Measurements from ENCODE around the gene HGFAC. TPM values are rescaled to one million over a fixed set of nuclear protein-coding genes. Genes with fewer than 3 reads are reported as not detected.

HGFAC gene
- total and polyA plus RNA-seq, 4 experiments from 2014 or later: 0.17 TPM; not detected in 3

DNA sequence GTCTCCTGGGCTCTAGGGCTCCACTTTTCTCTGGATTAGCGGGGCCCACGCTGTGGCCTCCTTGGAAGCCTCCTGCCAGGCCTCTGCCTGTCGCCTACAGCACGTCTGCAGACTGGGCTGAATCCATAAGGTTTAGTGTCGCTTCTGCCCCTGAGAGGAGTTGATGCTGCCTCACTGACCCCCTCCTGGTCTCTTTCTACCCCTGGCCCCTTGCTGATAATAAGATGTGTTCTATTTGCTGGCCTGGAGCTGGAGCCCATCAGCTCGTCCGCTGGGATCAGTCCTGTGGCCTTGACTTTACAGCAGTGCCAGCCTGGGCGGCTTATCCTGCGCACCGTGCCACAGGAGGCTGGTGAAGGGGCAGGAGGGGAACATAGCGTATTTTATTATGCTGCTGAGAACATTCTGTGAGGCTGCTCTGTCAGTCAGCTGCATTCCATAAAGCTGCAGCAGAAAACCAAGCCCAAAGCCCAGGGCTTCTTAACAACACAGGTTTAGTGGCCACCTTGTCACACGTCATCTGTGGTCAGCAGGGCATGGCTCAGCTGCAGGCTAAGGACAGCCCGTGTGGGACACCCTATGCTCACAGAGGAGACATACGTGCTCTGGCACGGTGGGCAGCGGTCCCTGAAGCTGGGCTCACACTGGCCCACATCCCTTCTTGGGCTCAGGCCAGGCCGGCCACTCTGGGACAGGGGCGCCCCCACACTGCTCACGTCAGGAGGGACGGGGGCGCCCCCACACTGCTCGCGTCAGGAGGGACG is 29.3 kb upstream of the HGFAC start:
- no peak overlapping the region for H3K4me3 ChIP-seq (ENCODE audit: low read length in 2 of 2)
- no peaks in the 10 kb centered on the region for H3K4me1 ChIP-seq (ENCODE audit: insufficient read depth, low read length)
- Mint-ChIP-seq H3K4me3 (no peak overlapping the region), H3K27ac (no peak overlapping the region), H3K4me1 (no peaks in the 10 kb centered on the region), H3K27me3 (no peaks in the 10 kb centered on the region), H3K9me3 (no peaks in the 10 kb centered on the region), H3K36me3 (peaks cover 0 to 7% of the 10 kb centered on the region in 2 donors)
- POLR2A ChIA-PET (ENCODE audit: partially characterized antibody): no interaction called here
- H3K27me3 ChIP-seq (ENCODE audit: insufficient read depth, low read length): no peaks in the 10 kb centered on the region
- no peaks in the 10 kb centered on the region for H3K36me3 ChIP-seq (ENCODE audit: insufficient read depth, low read length)
- no peaks in the 10 kb centered on the region for H3K9me3 ChIP-seq (ENCODE audit: control insufficient read depth in 1 of 2, low read length in 2 of 2)
- no peak overlapping the region for H3K27ac ChIP-seq (ENCODE audit: low read depth, low read length)
- CTCF ChIA-PET (ENCODE audit: partially characterized antibody): no interaction called here
- intact Hi-C loops (cut with micrococcal nuclease): no loop called here
- DNase-seq: no peak

- POLR2A ChIA-PET (ENCODE audit: partially characterized antibody): no interaction called here
- CTCF ChIA-PET (ENCODE audit: partially characterized antibody): no interaction called here
Measured at GRCh38 chr4:3413217-3413671, 28.5 kb upstream of the HGFAC start.

GRCh38 chr4:3413675-3414420 is 27.9 kb upstream of the HGFAC start:
- POLR2A ChIA-PET (ENCODE audit: partially characterized antibody): no interaction called here
- H3K4me1 Mint-ChIP-seq: no peaks in the 10 kb centered on the region
- H3K4me1 ChIP-seq (ENCODE audit: insufficient read depth, low read length): no peaks in the 10 kb centered on the region
- H3K27me3 ChIP-seq (ENCODE audit: insufficient read depth, low read length): no peaks in the 10 kb centered on the region
- no peak overlapping the region for H3K4me3 ChIP-seq (ENCODE audit: low read length in 2 of 2)
- H3K4me3 Mint-ChIP-seq: no peak overlapping the region
- no peaks in the 10 kb centered on the region for H3K9me3 Mint-ChIP-seq
- no peak overlapping the region for H3K27ac ChIP-seq (ENCODE audit: low read depth, low read length)
- H3K9me3 ChIP-seq (ENCODE audit: control insufficient read depth in 1 of 2, low read length in 2 of 2): no peaks in the 10 kb centered on the region
- no peaks in the 10 kb centered on the region for H3K27me3 Mint-ChIP-seq
- no peaks in the 10 kb centered on the region for H3K36me3 ChIP-seq (ENCODE audit: insufficient read depth, low read length)
- no peak for DNase-seq
- peaks cover 0 to 11% of the 10 kb centered on the region in 2 donors for H3K36me3 Mint-ChIP-seq
- H3K27ac Mint-ChIP-seq: no peak overlapping the region
- CTCF ChIA-PET (ENCODE audit: partially characterized antibody): no interaction called here
- intact Hi-C loops (cut with micrococcal nuclease): no loop called here

More at GRCh38 chr4:3413217-3413671, 28.5 kb upstream of the HGFAC start:
- Mint-ChIP-seq H3K36me3 (peaks cover 0 to 11% of the 10 kb centered on the region in 2 donors), H3K27ac (no peak overlapping the region), H3K27me3 (no peaks in the 10 kb centered on the region), H3K4me1 (no peaks in the 10 kb centered on the region), H3K9me3 (no peaks in the 10 kb centered on the region), H3K4me3 (no peak overlapping the region)
- Histone ChIP-seq H3K9me3 (ENCODE audit: control insufficient read depth in 1 of 2, low read length in 2 of 2) (no peaks in the 10 kb centered on the region), H3K36me3 (ENCODE audit: insufficient read depth, low read length) (no peaks in the 10 kb centered on the region), H3K27ac (ENCODE audit: low read depth, low read length) (no peak overlapping the region), H3K4me1 (ENCODE audit: insufficient read depth, low read length) (no peaks in the 10 kb centered on the region), H3K27me3 (ENCODE audit: insufficient read depth, low read length) (no peaks in the 10 kb centered on the region), H3K4me3 (ENCODE audit: low read length in 2 of 2) (no peak overlapping the region)
- intact Hi-C loops (cut with micrococcal nuclease): no loop called here
- no peak for DNase-seq

- Mint-ChIP-seq H3K27me3 (no peaks in the 10 kb centered on the region), H3K4me3 (no peak overlapping the region), H3K27ac (peak overlapping the region in 1 of 7 donors; percentile 8), H3K36me3 (peaks cover 0 to 11% of the 10 kb centered on the region in 2 donors), H3K9me3 (no peaks in the 10 kb centered on the region), H3K4me1 (no peaks in the 10 kb centered on the region)
- Histone ChIP-seq H3K4me1 (ENCODE audit: insufficient read depth, low read length) (no peaks in the 10 kb centered on the region), H3K36me3 (ENCODE audit: insufficient read depth, low read length) (no peaks in the 10 kb centered on the region), H3K9me3 (ENCODE audit: control insufficient read depth in 1 of 2, low read length in 2 of 2) (no peaks in the 10 kb centered on the region), H3K27me3 (ENCODE audit: insufficient read depth, low read length) (no peaks in the 10 kb centered on the region), H3K4me3 (ENCODE audit: low read length in 2 of 2) (no peak overlapping the region), H3K27ac (ENCODE audit: low read depth, low read length) (no peak overlapping the region)
- intact Hi-C loops (cut with micrococcal nuclease): no loop called here
- POLR2A ChIA-PET (ENCODE audit: partially characterized antibody): no interaction called here
- CTCF ChIA-PET (ENCODE audit: partially characterized antibody): no interaction called here
- DNase-seq: no peak
Measured at GRCh38 chr4:3414421-3415279, 27.1 kb upstream of the HGFAC start.

- CTCF ChIA-PET (ENCODE audit: partially characterized antibody): no interaction called here
- no peaks in the 10 kb centered on the region for H3K27me3 ChIP-seq (ENCODE audit: insufficient read depth, low read length)
- no peaks in the 10 kb centered on the region for H3K4me1 ChIP-seq (ENCODE audit: insufficient read depth, low read length)
- Mint-ChIP-seq H3K4me3 (no peak overlapping the region), H3K27me3 (no peaks in the 10 kb centered on the region), H3K27ac (no peak overlapping the region), H3K36me3 (peaks cover 0 to 11% of the 10 kb centered on the region in 2 donors), H3K9me3 (no peaks in the 10 kb centered on the region), H3K4me1 (no peaks in the 10 kb centered on the region)
- no peak overlapping the region for H3K4me3 ChIP-seq (ENCODE audit: low read length in 2 of 2)
- no peaks in the 10 kb centered on the region for H3K9me3 ChIP-seq (ENCODE audit: control insufficient read depth in 1 of 2, low read length in 2 of 2)
- H3K36me3 ChIP-seq (ENCODE audit: insufficient read depth, low read length): no peaks in the 10 kb centered on the region
- intact Hi-C loops (cut with micrococcal nuclease): no loop called here
- H3K27ac ChIP-seq (ENCODE audit: low read depth, low read length): no peak overlapping the region
- DNase-seq: no peak
- POLR2A ChIA-PET (ENCODE audit: partially characterized antibody): no interaction called here
Measured at GRCh38 chr4:3415471-3416141, 26.2 kb upstream of the HGFAC start.

- POLR2A ChIA-PET (ENCODE audit: partially characterized antibody): no interaction called here
- Mint-ChIP-seq H3K9me3 (no peaks in the 10 kb centered on the region), H3K4me1 (no peaks in the 10 kb centered on the region), H3K27me3 (no peaks in the 10 kb centered on the region), H3K36me3 (peaks cover 0 to 11% of the 10 kb centered on the region in 2 donors), H3K4me3 (no peak overlapping the region), H3K27ac (no peak overlapping the region)
- no peak overlapping the region for H3K4me3 ChIP-seq (ENCODE audit: low read length in 2 of 2)
- intact Hi-C loops (cut with micrococcal nuclease): no loop called here
- CTCF ChIA-PET (ENCODE audit: partially characterized antibody): no interaction called here
- no peaks in the 10 kb centered on the region for H3K36me3 ChIP-seq (ENCODE audit: insufficient read depth, low read length)
- H3K27me3 ChIP-seq (ENCODE audit: insufficient read depth, low read length): no peaks in the 10 kb centered on the region
- H3K9me3 ChIP-seq (ENCODE audit: control insufficient read depth in 1 of 2, low read length in 2 of 2): no peaks in the 10 kb centered on the region
- no peaks in the 10 kb centered on the region for H3K4me1 ChIP-seq (ENCODE audit: insufficient read depth, low read length)
- no peak overlapping the region for H3K27ac ChIP-seq (ENCODE audit: low read depth, low read length)
- no peak for DNase-seq
Measured at GRCh38 chr4:3416270-3416669, 25.5 kb upstream of the HGFAC start.

DNA sequence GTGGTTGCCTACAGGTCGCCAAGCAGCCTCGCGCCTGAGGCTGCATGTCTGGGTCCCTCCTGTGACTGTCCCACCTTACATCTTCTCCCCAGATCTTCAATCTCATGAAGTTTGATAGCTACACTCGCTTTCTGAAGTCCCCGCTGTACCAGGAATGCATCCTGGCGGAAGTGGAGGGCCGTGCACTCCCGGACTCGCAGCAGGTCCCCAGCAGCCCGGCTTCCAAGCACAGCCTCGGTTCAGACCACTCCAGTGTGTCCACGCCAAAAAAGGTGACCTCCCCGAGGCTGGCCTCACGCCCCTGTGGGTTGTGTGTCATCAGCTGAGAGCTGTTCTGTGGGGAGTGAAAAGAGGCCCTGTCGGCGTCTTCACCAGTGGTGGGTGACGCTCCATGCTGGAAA is 24.9 kb upstream of the HGFAC start:
- no peak overlapping the region for H3K4me3 ChIP-seq (ENCODE audit: low read length in 2 of 2)
- CTCF ChIA-PET (ENCODE audit: partially characterized antibody): interaction anchor here (0.8 kb wide), 1 partner anchor 71 kb away, joined by 3 read pairs; no protein-coding TSS in a partner anchor
- H3K27me3 ChIP-seq (ENCODE audit: insufficient read depth, low read length): no peaks in the 10 kb centered on the region
- H3K27ac ChIP-seq (ENCODE audit: low read depth, low read length): no peak overlapping the region
- no peaks in the 10 kb centered on the region for H3K4me1 Mint-ChIP-seq
- POLR2A ChIA-PET (ENCODE audit: partially characterized antibody): no interaction called here
- H3K36me3 Mint-ChIP-seq: peaks cover 0 to 11% of the 10 kb centered on the region in 2 donors
- no peaks in the 10 kb centered on the region for H3K36me3 ChIP-seq (ENCODE audit: insufficient read depth, low read length)
- H3K4me1 ChIP-seq (ENCODE audit: insufficient read depth, low read length): no peaks in the 10 kb centered on the region
- no peaks in the 10 kb centered on the region for H3K9me3 ChIP-seq (ENCODE audit: control insufficient read depth in 1 of 2, low read length in 2 of 2)
- no peaks in the 10 kb centered on the region for H3K27me3 Mint-ChIP-seq
- intact Hi-C loops (cut with micrococcal nuclease): no loop called here
- H3K4me3 Mint-ChIP-seq: no peak overlapping the region
- H3K9me3 Mint-ChIP-seq: no peaks in the 10 kb centered on the region
- H3K27ac Mint-ChIP-seq: no peak overlapping the region
- no peak for DNase-seq

Data from CD4-positive, alpha-beta memory T cell (primary cell).